IMR-90 (cell line): ENCODE data around the gene FAM229A. TPM values are rescaled to one million over a fixed set of nuclear protein-coding genes. Genes with fewer than 3 reads are reported as not detected.

ENCODE experiments used
- ATAC-seq: fragments of 200-7000 bp; cut with Tn5 transposase; 2 replicates; pipeline ENCODE4 v1.9.1; 2020; ENCODE audit warnings: low read depth, mild to moderate bottlenecking, moderate library complexity
- BruUV-seq: library from RNA; stranded (reverse); fragments of 400-500 nt; replicated peaks from 2 replicates; lab custom pipeline; 2021; lab: Mats Ljungman, UMichigan
- CTCF ChIA-PET: fragments of 300-600 bp; formaldehyde crosslinking; extraction: SDS; loops from one replicate; lab custom pipeline; 2021; ENCODE audit warnings: antibody characterized with exemption; lab: Yijun Ruan, JAX
- POLR2A ChIA-PET: fragments of 300-600 bp; sonication (Branson Sonifier 250); formaldehyde crosslinking; loops from one replicate; lab custom pipeline; 2022; ENCODE audit warnings: antibody characterized with exemption; ENCODE audit not compliant: unreplicated experiment; lab: Charles Lee
- DNase-seq: peaks from one replicate; pipeline ENCODE4 v3.0.0; 2013
- H2AFZ ChIP-seq: replicated peaks from 2 replicates; pipeline ENCODE3; 2013; ENCODE audit warnings: low read length, mild to moderate bottlenecking; ENCODE audit not compliant: poor library complexity
- H2AK5ac ChIP-seq: 2 replicates; pipeline ENCODE4 v1.6.1; 2013; ENCODE audit warnings: low read depth, low read length, inconsistent platforms
- H2AK9ac ChIP-seq: replicated peaks from 2 replicates; pipeline ENCODE3; 2013; ENCODE audit warnings: mild to moderate bottlenecking, low read depth, low read length, moderate library complexity; ENCODE audit not compliant: poor library complexity
- H2BK120ac ChIP-seq: 2 replicates; pipeline ENCODE4 v1.6.1; 2013; ENCODE audit warnings: low read depth, low read length, inconsistent platforms
- H2BK15ac ChIP-seq: 3 replicates; pipeline ENCODE4 v1.6.1; 2013; ENCODE audit warnings: low read depth, low read length, inconsistent platforms
- H2BK20ac ChIP-seq: 2 replicates; pipeline ENCODE4 v1.6.1; 2013; ENCODE audit warnings: low read depth, mild to moderate bottlenecking, inconsistent platforms, low read length, moderate library complexity
- H2BK5ac ChIP-seq: 2 replicates; pipeline ENCODE4 v1.6.1; 2013; ENCODE audit warnings: mild to moderate bottlenecking, low read depth, low read length, inconsistent platforms; ENCODE audit not compliant: poor library complexity, severe bottlenecking
- H3K14ac ChIP-seq: replicated peaks from 2 replicates; pipeline ENCODE4 v1.6.1; 2013; ENCODE audit warnings: low read depth, low read length, inconsistent platforms
- H3K18ac ChIP-seq: 2 replicates; pipeline ENCODE4 v1.6.1; 2013; ENCODE audit warnings: low read depth, low read length, control low read depth
- H3K23ac ChIP-seq: 2 replicates; pipeline ENCODE4 v1.6.1; 2013; ENCODE audit warnings: low read depth, low read length, inconsistent platforms
- H3K27ac ChIP-seq: 2 replicates; pipeline ENCODE4 v1.5.1; 2013; ENCODE audit warnings: mild to moderate bottlenecking, control low read depth, low read length; ENCODE audit not compliant: insufficient read depth
- H3K27me3 ChIP-seq: 2 replicates; pipeline ENCODE4 v1.6.1; 2013; ENCODE audit warnings: low read length; ENCODE audit not compliant: control insufficient read depth, insufficient read depth
- H3K36me3 ChIP-seq: 2 replicates; pipeline ENCODE4 v1.6.1; 2013; ENCODE audit warnings: low read length, mixed read lengths; ENCODE audit not compliant: control insufficient read depth, insufficient read depth
- H3K4ac ChIP-seq: 2 replicates; pipeline ENCODE4 v1.6.1; 2013; ENCODE audit warnings: low read depth, low read length, inconsistent platforms
- H3K4me1 ChIP-seq: 2 replicates; pipeline ENCODE4 v1.6.1; 2013; ENCODE audit warnings: low read length, mixed read lengths; ENCODE audit not compliant: control insufficient read depth, insufficient read depth
- H3K4me2 ChIP-seq: 2 replicates; pipeline ENCODE4 v1.6.1; 2013; ENCODE audit warnings: low read depth, mild to moderate bottlenecking, control low read depth, low read length, moderate library complexity
- H3K4me3 ChIP-seq: 2 replicates; pipeline ENCODE4 v1.5.1; 2013; ENCODE audit warnings: low read depth, mild to moderate bottlenecking, control low read depth, low read length, moderate library complexity; ENCODE audit not compliant: insufficient read depth
- H3K56ac ChIP-seq: 2 replicates; pipeline ENCODE4 v1.6.1; 2013; ENCODE audit warnings: low read length, inconsistent platforms; ENCODE audit not compliant: insufficient read depth; ENCODE audit errors: extremely low read depth
- H3K79me1 ChIP-seq, 2 experiments: 2 replicates each; pipeline ENCODE4 v1.6.1; 2013; ENCODE audit warnings: low read length in 2 of 2, inconsistent platforms in 1 of 2, low read depth in 1 of 2
- H3K9ac ChIP-seq: 2 replicates; pipeline ENCODE4 v1.6.1; 2013; ENCODE audit warnings: low read depth, low read length, control low read depth
- H3K9me1 ChIP-seq: 2 replicates; pipeline ENCODE4 v1.6.1; 2013; ENCODE audit warnings: low read length, inconsistent platforms; ENCODE audit not compliant: insufficient read depth
- H3K9me3 ChIP-seq: 2 replicates; pipeline ENCODE4 v1.6.1; 2013; ENCODE audit warnings: low read length; ENCODE audit not compliant: control insufficient read depth, insufficient read depth
- H4K20me1 ChIP-seq: 2 replicates; pipeline ENCODE4 v1.6.1; 2013; ENCODE audit warnings: low read length, inconsistent platforms; ENCODE audit not compliant: insufficient read depth
- H4K5ac ChIP-seq: 2 replicates; pipeline ENCODE4 v1.6.1; 2013; ENCODE audit warnings: mild to moderate bottlenecking, low read depth, low read length, control low read depth
- H4K8ac ChIP-seq, 2 experiments: 2 replicates each; pipeline ENCODE4 v1.6.1; 2013; ENCODE audit warnings: low read depth in 2 of 2, low read length in 2 of 2, control low read depth in 1 of 2, inconsistent platforms in 1 of 2
- H4K91ac ChIP-seq: 2 replicates; pipeline ENCODE4 v1.6.1; 2013; ENCODE audit warnings: low read depth, low read length, inconsistent platforms; ENCODE audit not compliant: insufficient read depth
- CHD1 ChIP-seq: IDR thresholded peaks from 2 replicates; pipeline ENCODE4 v1.6.1; 2012; ENCODE audit warnings: low read depth, low read length, improper control_type of control experiment
- FOS ChIP-seq: fragments of 150-350 bp; IDR thresholded peaks from 2 replicates; pipeline ENCODE4 v1.6.1; 2016; ENCODE audit warnings: low read depth, low read length
- MXI1 ChIP-seq: IDR thresholded peaks from 2 replicates; pipeline ENCODE4 v1.6.1; 2012; ENCODE audit warnings: low read depth, mild to moderate bottlenecking, low read length, moderate library complexity, borderline replicate concordance
- RAD21 ChIP-seq: IDR thresholded peaks from 2 replicates; pipeline ENCODE4 v1.6.1; 2012; ENCODE audit warnings: low read length, improper control_type of control experiment
- WGBS, 2 experiments: methylation state at CpG; one replicate each; pipeline versions ENCODE4 v1.1.5 to v1.1.7; 2013; ENCODE audit warnings: missing lambda C conversion rate in 2 of 2; ENCODE audit not compliant: insufficient read length in 1 of 2; ENCODE audit errors: extremely low coverage in 2 of 2; 5-methylcytosine and 5-hydroxymethylcytosine counted together
- dilution Hi-C: fragments of 300-500 bp; cut with HindIII; formaldehyde crosslinking; loops from one replicate; pipeline ENCODE4 v1.14.3; 2018; ENCODE audit warnings: low sequenced_read_pairs; ENCODE audit not compliant: unreplicated experiment
- in situ Hi-C: fragments of 300-500 bp; cut with MboI; formaldehyde crosslinking; loops from 3 replicates; pipeline ENCODE4 v1.14.3; 2019; ENCODE audit warnings: low sequenced_read_pairs, inconsistent platforms, mixed read lengths
- intact Hi-C: fragments of 100-400 bp; cut with micrococcal nuclease; formaldehyde crosslinking; loops from 2 replicates; pipeline ENCODE4 v1.10.0; 2022
- polyA plus RNA-seq, 3 experiments: library from polyadenylated mRNA; depleted of rRNA; stranded (reverse); fragments of >200 nt; gene quantifications; 2 replicates each; pipeline ENCODE4 v1.2.3, GENCODE V29; 2012; ENCODE audit warnings: low replicate concordance in 1 of 3
- total RNA-seq: library from RNA; depleted of rRNA; stranded (reverse); fragments of >200 nt; gene quantifications from 2 replicates; pipeline ENCODE4 v1.2.3, GENCODE V29; 2012
- TF ChIP-seq, protein P1 (sequence below): fragments of 150-350 bp; IDR thresholded peaks from 2 replicates; pipeline ENCODE4 v1.6.1; 2017; ENCODE audit warnings: mild to moderate bottlenecking, antibody characterized with exemption, low read length, low read depth
- TF ChIP-seq, protein P2 (sequence below): conservative IDR thresholded peaks from 2 replicates; pipeline ENCODE4 v1.5.1; 2012; ENCODE audit warnings: mild to moderate bottlenecking, low read depth, low read length, improper control_type of control experiment

FAM229A gene
- total and polyA plus RNA-seq, 2 of the 4 experiments (the other 2 are of a cell fraction), result 0.36 to 4.3 TPM

DNA sequence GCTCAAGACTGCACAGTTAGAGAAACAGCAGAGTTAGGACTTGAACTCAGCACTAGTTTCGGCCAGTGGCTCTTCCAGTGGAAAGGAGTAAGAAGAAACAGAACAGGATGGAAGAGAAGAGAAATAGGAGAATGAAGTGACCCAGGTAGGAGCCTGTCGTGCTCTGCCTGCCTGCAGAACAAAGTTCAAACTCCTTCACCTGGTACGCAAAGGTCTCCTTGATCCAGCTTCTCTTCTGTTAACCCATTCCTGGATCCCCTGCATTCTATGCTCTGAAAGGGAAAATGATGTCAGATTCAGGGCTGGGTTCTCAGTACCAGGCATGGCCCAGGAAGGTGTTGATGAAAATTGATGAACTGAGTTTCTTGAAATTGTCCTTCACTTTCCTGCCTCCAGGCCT lies 3.9 kb downstream of the FAM229A start:
- H4K20me1 ChIP-seq, result no peaks in the 10 kb centered on the region; the same call in 1 of the 2 replicates
- no CpG with 5 or more reads among the region's 3 CpGs for WGBS, 2 experiments
- no peak overlapping the region for H3K4me3 ChIP-seq
- BruUV-seq, result no TSS peak
- POLR2A ChIA-PET, result no interaction called here
- no peak overlapping the region for H3K23ac ChIP-seq
- H3K56ac ChIP-seq, result no peak overlapping the region
- no peak for ATAC-seq
- no peak overlapping the region for H3K4me2 ChIP-seq
- peaks cover 7% of the 10 kb centered on the region; the same call in 1 of the 2 replicates for H3K36me3 ChIP-seq
- no peak overlapping the region for H2BK15ac ChIP-seq
- no peak overlapping the region for H4K91ac ChIP-seq
- no peak for DNase-seq
- in situ Hi-C loops, result no loop called here
- no peaks in the 10 kb centered on the region for H3K9me3 ChIP-seq
- no peak overlapping the region for H4K5ac ChIP-seq
- no peaks in the 10 kb centered on the region for H3K27me3 ChIP-seq
- dilution Hi-C loops, result no loop called here
- no peak overlapping the region for H2AFZ ChIP-seq
- intact Hi-C loops, result no loop called here
- H3K9ac ChIP-seq, result no peak overlapping the region
- H3K4ac ChIP-seq, result no peak overlapping the region
- H2AK9ac ChIP-seq, result no peak overlapping the region
- no peak overlapping the region for H2BK5ac ChIP-seq
- H2AK5ac ChIP-seq, result no peak overlapping the region
- no peak overlapping the region for H4K8ac ChIP-seq
- TF ChIP-seq, protein P1, sequence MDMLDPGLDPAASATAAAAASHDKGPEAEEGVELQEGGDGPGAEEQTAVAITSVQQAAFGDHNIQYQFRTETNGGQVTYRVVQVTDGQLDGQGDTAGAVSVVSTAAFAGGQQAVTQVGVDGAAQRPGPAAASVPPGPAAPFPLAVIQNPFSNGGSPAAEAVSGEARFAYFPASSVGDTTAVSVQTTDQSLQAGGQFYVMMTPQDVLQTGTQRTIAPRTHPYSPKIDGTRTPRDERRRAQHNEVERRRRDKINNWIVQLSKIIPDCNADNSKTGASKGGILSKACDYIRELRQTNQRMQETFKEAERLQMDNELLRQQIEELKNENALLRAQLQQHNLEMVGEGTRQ, result no peak
- TF ChIP-seq, protein P2, sequence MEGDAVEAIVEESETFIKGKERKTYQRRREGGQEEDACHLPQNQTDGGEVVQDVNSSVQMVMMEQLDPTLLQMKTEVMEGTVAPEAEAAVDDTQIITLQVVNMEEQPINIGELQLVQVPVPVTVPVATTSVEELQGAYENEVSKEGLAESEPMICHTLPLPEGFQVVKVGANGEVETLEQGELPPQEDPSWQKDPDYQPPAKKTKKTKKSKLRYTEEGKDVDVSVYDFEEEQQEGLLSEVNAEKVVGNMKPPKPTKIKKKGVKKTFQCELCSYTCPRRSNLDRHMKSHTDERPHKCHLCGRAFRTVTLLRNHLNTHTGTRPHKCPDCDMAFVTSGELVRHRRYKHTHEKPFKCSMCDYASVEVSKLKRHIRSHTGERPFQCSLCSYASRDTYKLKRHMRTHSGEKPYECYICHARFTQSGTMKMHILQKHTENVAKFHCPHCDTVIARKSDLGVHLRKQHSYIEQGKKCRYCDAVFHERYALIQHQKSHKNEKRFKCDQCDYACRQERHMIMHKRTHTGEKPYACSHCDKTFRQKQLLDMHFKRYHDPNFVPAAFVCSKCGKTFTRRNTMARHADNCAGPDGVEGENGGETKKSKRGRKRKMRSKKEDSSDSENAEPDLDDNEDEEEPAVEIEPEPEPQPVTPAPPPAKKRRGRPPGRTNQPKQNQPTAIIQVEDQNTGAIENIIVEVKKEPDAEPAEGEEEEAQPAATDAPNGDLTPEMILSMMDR, result no peak
- TF ChIP-seq RAD21, result no peak
- no peak for TF ChIP-seq MXI1
- TF ChIP-seq FOS, result no peak
- TF ChIP-seq CHD1, result no peak
- H3K4me1 ChIP-seq, result peaks cover 6% of the 10 kb centered on the region
- no peak overlapping the region for H3K14ac ChIP-seq
- no peak overlapping the region for H2BK120ac ChIP-seq
- peaks cover 0 to 2% of the 10 kb centered on the region in 2 experiments; a peak in 2 of 4 replicates for H3K79me1 ChIP-seq
- no peak overlapping the region for H2BK20ac ChIP-seq
- no peak overlapping the region for H3K18ac ChIP-seq
- H3K27ac ChIP-seq, result no peak overlapping the region
- CTCF ChIA-PET, result no interaction called here
- peaks cover 10% of the 10 kb centered on the region for H3K9me1 ChIP-seq
